Kidney (tissue), 14 donors: ENCODE data around the gene NHSL2. TPM values are rescaled to one million over a fixed set of nuclear protein-coding genes. Genes with fewer than 3 reads are reported as not detected.

ENCODE experiments used
- DNase-seq, 5 donors: peaks; one replicate each; pipeline ENCODE4 v3.0.0-alpha.2; 2013 to 2020
- FAIRE-seq: peaks from 2 replicates; lab custom pipeline; 2012; peaks lifted over from hg19 to GRCh38; lab: Jason Lieb, UNC
- H3K27ac ChIP-seq, 2 donors: one replicate each; pipeline ENCODE4 v1.7.0; 2013; ENCODE audit warnings: low read depth in 2 of 2, low read length in 2 of 2, inconsistent platforms in 1 of 2
- H3K27me3 ChIP-seq: one replicate; pipeline ENCODE4 v1.7.1; 2013; ENCODE audit warnings: low read length, inconsistent platforms; ENCODE audit not compliant: control insufficient read depth, insufficient read depth
- H3K36me3 ChIP-seq, 3 donors: one replicate each; pipeline versions ENCODE4 v1.7.0 to v1.7.1; 2013; ENCODE audit warnings: low read length in 3 of 3, control low read depth in 1 of 3, inconsistent platforms in 1 of 3; ENCODE audit not compliant: insufficient read depth in 3 of 3, control insufficient read depth in 2 of 3
- H3K4me1 ChIP-seq, 3 donors: one replicate each; pipeline versions ENCODE4 v1.7.0 to v1.7.1; 2013; ENCODE audit warnings: low read length in 3 of 3, inconsistent platforms in 1 of 3, low read depth in 1 of 3; ENCODE audit not compliant: control insufficient read depth in 2 of 3, insufficient read depth in 2 of 3
- H3K4me3 ChIP-seq, 3 donors: one replicate each; pipeline versions ENCODE4 v1.7.0 to v1.8.1; 2013; ENCODE audit warnings: low read length in 3 of 3, control low read depth in 1 of 3, inconsistent platforms in 1 of 3
- H3K9ac ChIP-seq, 3 donors: one replicate each; pipeline versions ENCODE4 v1.7.0 to v1.7.1; 2013; ENCODE audit warnings: low read length in 3 of 3, control low read depth in 1 of 3, inconsistent platforms in 1 of 3
- H3K9me3 ChIP-seq, 3 donors: one replicate each; pipeline versions ENCODE4 v1.7.0 to v1.7.1; 2013; ENCODE audit warnings: low read length in 3 of 3, control low read depth in 1 of 3, inconsistent platforms in 1 of 3; ENCODE audit not compliant: control insufficient read depth in 2 of 3, insufficient read depth in 1 of 3
- CTCF ChIP-seq: IDR thresholded peaks from 3 replicates; pipeline ENCODE4 v1.5.1; 2012; ENCODE audit warnings: mild to moderate bottlenecking, moderate library complexity, borderline replicate concordance; ENCODE audit not compliant: insufficient read depth; ENCODE audit errors: extremely low read depth
- intact Hi-C: fragments of 100-400 bp; cut with DNase I; formaldehyde crosslinking; loops from one replicate; pipeline ENCODE4 v1.11.1; 2022
- polyA plus RNA-seq: library from polyadenylated mRNA; stranded (reverse); fragments of 350-450 nt; fragmentation: Illumina TruSeq; extraction: RNeasy Lipid Tissue Mini Kit (QIAGEN cat#74804); gene quantifications from one replicate; pipeline ENCODE4 v1.2.3, GENCODE V29; 2014; ENCODE audit warnings: low read depth, low replicate concordance; ENCODE audit not compliant: insufficient read depth
- total RNA-seq: library from RNA; stranded (reverse); fragmentation: NEBNext Ultra II Directional; extraction: Animal tissue kit (Norgen Biotek cat#: 25700); gene quantifications from one replicate; pipeline ENCODE4 v1.2.1, GENCODE V29; 2021
- donor health status: control.
- donor health status: control.
- donor health status: control.
- donor health status: control.
- donor health status: control.
- donor health status: DM: yes; HTN: yes; CAD: no.
- donor health status: Normal renal cell carcinoma (clear cell type).

NHSL2 gene
- total and polyA plus RNA-seq, 2 donors from 2014 or later, result 1.3 to 10.8 TPM

- Histone ChIP-seq H3K9me3 (no peaks in the 10 kb centered on the region), H3K27me3 (peaks cover 2% of the 10 kb centered on the region), H3K4me1 (no peaks in the 10 kb centered on the region), H3K27ac (no peak overlapping the region), H3K9ac (no peak overlapping the region), H3K4me3 (no peak overlapping the region), H3K36me3 (no peaks in the 10 kb centered on the region)
- FAIRE-seq, result no peak
- DNase-seq, result no peak
- intact Hi-C loops, result no loop called here
- TF ChIP-seq CTCF, result no peak
These were observed 178.6 kb downstream of the NHSL2 start for GRCh38 chrX:72089254-72089653.

- H3K4me3 ChIP-seq, result no peak overlapping the region
- H3K9ac ChIP-seq, result no peak overlapping the region
- FAIRE-seq (no peak), DNase-seq (peak in 1 of 5 donors; percentile 57)
- no peak for TF ChIP-seq CTCF
- no peaks in the 10 kb centered on the region for H3K9me3 ChIP-seq
- H3K4me1 ChIP-seq, result no peaks in the 10 kb centered on the region
- H3K27ac ChIP-seq, result no peak overlapping the region
- H3K27me3 ChIP-seq, result peaks cover 2% of the 10 kb centered on the region
- intact Hi-C loops, result no loop called here
- no peaks in the 10 kb centered on the region for H3K36me3 ChIP-seq
These were observed 184.2 kb downstream of the NHSL2 start for GRCh38 chrX:72094894-72095293.

- Histone ChIP-seq H3K36me3 (no peaks in the 10 kb centered on the region), H3K27ac (no peak overlapping the region), H3K4me3 (no peak overlapping the region), H3K9ac (no peak overlapping the region), H3K4me1 (no peaks in the 10 kb centered on the region), H3K9me3 (no peaks in the 10 kb centered on the region), H3K27me3 (peaks cover 4% of the 10 kb centered on the region)
- no peak for TF ChIP-seq CTCF
- intact Hi-C loops, result no loop called here
- FAIRE-seq (no peak), DNase-seq (no peak)
These were observed 184.7 kb downstream of the NHSL2 start for GRCh38 chrX:72095370-72095769.

GRCh38 chrX:72097098-72097497 lies 186.5 kb downstream of the NHSL2 start:
- intact Hi-C loops, result no loop called here
- no peak for TF ChIP-seq CTCF
- no peaks in the 10 kb centered on the region for H3K9me3 ChIP-seq
- no peak for FAIRE-seq
- H3K27me3 ChIP-seq, result peaks cover 4% of the 10 kb centered on the region
- no peak overlapping the region for H3K27ac ChIP-seq
- no peak overlapping the region for H3K9ac ChIP-seq
- H3K4me1 ChIP-seq, result peaks cover 0 to 8% (median 0%) of the 10 kb centered on the region in 3 donors
- no peak overlapping the region for H3K4me3 ChIP-seq
- no peak for DNase-seq
- no peaks in the 10 kb centered on the region for H3K36me3 ChIP-seq
